Subcutaneous adipose tissue (tissue), 4 donors: ENCODE data around the gene ARHGEF2. TPM values are rescaled to one million over a fixed set of nuclear protein-coding genes. Genes with fewer than 3 reads are reported as not detected.

Experiments
- CTCF ChIP-seq: fragments of 450-650 bp; IDR thresholded peaks from one replicate; pipeline ENCODE4 v1.5.1; 2016; ENCODE audit warnings: low read depth, mild to moderate bottlenecking, control low read depth, antibody characterized with exemption, moderate library complexity
- total RNA-seq, 4 donors: library from RNA; depleted of rRNA; stranded (reverse); fragments of >200 nt; gene quantifications; one replicate each; pipeline ENCODE4 v1.1.0, GENCODE V29; 2016

The ARHGEF2 gene
- 100 to 1,000 TPM in 3 of 4 donors, 10 to 100 TPM in 1; 77.9 to 143 (median 131) TPM for total RNA-seq

GRCh38 chr1:155978325-155978972 lies at the start of gene ARHGEF2:
ARHGEF2 (minus strand) TSS chr1:155978547; CDS start chr1:155978427, 120 bp downstream.
- TF ChIP-seq CTCF = no peak

- TF ChIP-seq CTCF = no peak
Observed at GRCh38 chr1:156026588-156026987, 48.2 kb upstream of the ARHGEF2 start.

GRCh38 chr1:156025876-156026275 lies 47.5 kb upstream of the ARHGEF2 start:
- no peak for TF ChIP-seq CTCF

- no peak for TF ChIP-seq CTCF
Observed at GRCh38 chr1:156024801-156025200, 46.5 kb upstream of the ARHGEF2 start.

- TF ChIP-seq CTCF = no peak
Observed at GRCh38 chr1:156021954-156022353, 43.6 kb upstream of the ARHGEF2 start.

GRCh38 chr1:156021093-156021428 lies 42.7 kb upstream of the ARHGEF2 start:
- no peak for TF ChIP-seq CTCF

GRCh38 chr1:156020293-156021092 lies 42.1 kb upstream of the ARHGEF2 start, which contains the start of gene SSR2:
SSR2 (minus strand) TSS chr1:156020951; CDS start chr1:156020167, 784 bp downstream.
- no peak for TF ChIP-seq CTCF
